Cerebellar nuclear complex (tissue), 1 donor: ENCODE data around the gene REEP1.

ENCODE experiments used
- DNase-seq, 2 experiments: peaks; one replicate each; lab custom pipeline; 2025; lab: John Stamatoyannopoulos, UW

The REEP1 gene

GRCh38 chr2:86337244-86337835, at the start of gene REEP1:
TSS of gene REEP1 (minus strand) at chr2:86337626. CDS start at chr2:86337510, 116 bp downstream.
- DNase-seq: no peak

- no peak for DNase-seq
These were observed 46.4 kb upstream of the REEP1 start for GRCh38 chr2:86383844-86384243.

- DNase-seq: no peak
These were observed 45.3 kb upstream of the REEP1 start for GRCh38 chr2:86382698-86383097.

- DNase-seq: no peak
These were observed 44.7 kb upstream of the REEP1 start for GRCh38 chr2:86382108-86382507.

- DNase-seq: no peak
These were observed 41.0 kb upstream of the REEP1 start for GRCh38 chr2:86378469-86378868.

- DNase-seq: no peak
These were observed 38.2 kb upstream of the REEP1 start for GRCh38 chr2:86375623-86376022.

GRCh38 chr2:86372641-86373502, 35.4 kb upstream of the REEP1 start:
- no peak for DNase-seq

- DNase-seq: no peak
These were observed 34.7 kb upstream of the REEP1 start for GRCh38 chr2:86372133-86372532.

GRCh38 chr2:86371527-86371926, 34.1 kb upstream of the REEP1 start:
- no peak for DNase-seq

- DNase-seq: no peak
These were observed 33.2 kb upstream of the REEP1 start for GRCh38 chr2:86370579-86370978.

GRCh38 chr2:86368161-86368824, 30.9 kb upstream of the REEP1 start:
- DNase-seq: no peak

- no peak for DNase-seq
These were observed 30.0 kb upstream of the REEP1 start for GRCh38 chr2:86367499-86367777.

GRCh38 chr2:86366651-86367498, 29.4 kb upstream of the REEP1 start:
- no peak for DNase-seq

GRCh38 chr2:86364894-86365293, 27.5 kb upstream of the REEP1 start:
- DNase-seq: no peak

- no peak for DNase-seq
These were observed 23.4 kb upstream of the REEP1 start for GRCh38 chr2:86360776-86361175.

GRCh38 chr2:86358957-86359356, 21.5 kb upstream of the REEP1 start:
- no peak for DNase-seq

GRCh38 chr2:86357392-86357963, 20.1 kb upstream of the REEP1 start:
- no peak for DNase-seq

- no peak for DNase-seq
These were observed 15.3 kb upstream of the REEP1 start for GRCh38 chr2:86352727-86353221.

GRCh38 chr2:86352137-86352726, 14.8 kb upstream of the REEP1 start:
- no peak for DNase-seq

- no peak for DNase-seq
These were observed 13.3 kb upstream of the REEP1 start for GRCh38 chr2:86350751-86351150.

- DNase-seq: no peak
These were observed 10.0 kb upstream of the REEP1 start for GRCh38 chr2:86347401-86347800.
